Testis (tissue), 3 donors: ENCODE results near the gene COCH. TPM values are rescaled to one million over a fixed set of nuclear protein-coding genes. Genes with fewer than 3 reads are reported as not detected.

Experiments used
- DNase-seq: peaks from one replicate; pipeline ENCODE4 v3.0.0-alpha.2; 2019
- H3K27ac ChIP-seq, 2 donors: fragments of 200-600 bp; sonication (generic); one replicate each; pipeline ENCODE4 v1.5.1; 2019
- H3K27me3 ChIP-seq: fragments of 200-600 bp; sonication (generic); one replicate; pipeline ENCODE4 v1.5.1; 2019
- H3K36me3 ChIP-seq: fragments of 200-600 bp; sonication (generic); one replicate; pipeline ENCODE4 v1.5.1; 2017; ENCODE audit warnings: low read depth; ENCODE audit errors: missing control alignments
- H3K4me1 ChIP-seq: fragments of 200-600 bp; sonication (generic); one replicate; pipeline ENCODE4 v1.5.1; 2019
- H3K4me3 ChIP-seq, 2 donors: fragments of 200-600 bp; sonication (generic); one replicate each; pipeline ENCODE4 v1.5.1; 2017 to 2019
- H3K9me3 ChIP-seq: fragments of 200-600 bp; sonication (generic); one replicate; pipeline ENCODE4 v1.5.1; 2017
- CTCF ChIP-seq, 3 experiments: fragments of 450-650 bp in 2 of 3; fragments of 200-600 bp in 1 of 3; sonication (generic) in 1 of 3; IDR thresholded peaks; one replicate each; pipeline ENCODE4 v1.5.1; 2016 to 2019; ENCODE audit warnings: antibody characterized with exemption in 3 of 3, mild to moderate bottlenecking in 2 of 3, moderate library complexity in 1 of 3
- POLR2A ChIP-seq: fragments of 450-650 bp; IDR thresholded peaks from one replicate; pipeline ENCODE4 v1.6.1; 2017; ENCODE audit warnings: antibody characterized with exemption, mild to moderate bottlenecking, moderate library complexity
- WGBS, 2 donors: methylation state at CpG; one replicate each; pipeline ENCODE4 v1.1.5; 2018; 5-methylcytosine and 5-hydroxymethylcytosine counted together
- intact Hi-C: fragments of 100-400 bp; cut with DNase I; formaldehyde crosslinking; loops from one replicate; pipeline ENCODE4 v1.15.1; 2023; ENCODE audit warnings: low total_unique reads
- polyA plus RNA-seq: library from polyadenylated mRNA; stranded (reverse); fragments of 350-450 nt; fragmentation: Illumina TruSeq; extraction: RNeasy Lipid Tissue Mini Kit (QIAGEN cat#74804); gene quantifications from one replicate; pipeline ENCODE4 v1.2.3, GENCODE V29; 2014; ENCODE audit warnings: low read depth, low replicate concordance; ENCODE audit not compliant: insufficient read depth
- total RNA-seq, 2 donors: library from RNA; depleted of rRNA; stranded (reverse); fragments of >200 nt; gene quantifications; one replicate each; pipeline ENCODE4 v1.2.3, GENCODE V29; 2016

The COCH gene
- total and polyA plus RNA-seq, 3 donors from 2014 or later, result 2.2 to 5.0 (median 3.0) TPM

- no peak for DNase-seq
- H3K36me3 ChIP-seq, result no peaks in the 10 kb centered on the region
- H3K4me3 ChIP-seq, result no peak overlapping the region
- no peaks in the 10 kb centered on the region for H3K27me3 ChIP-seq
- intact Hi-C loops, result no loop called here
- H3K27ac ChIP-seq, result no peak overlapping the region
- TF ChIP-seq POLR2A (no peak), CTCF (IDR thresholded peaks at IDR 0.05) (no peak)
- WGBS, 2 donors, result 92 to 100% methylated on average over 1 of the region's 1 CpG
- H3K9me3 ChIP-seq, result no peaks in the 10 kb centered on the region
- H3K4me1 ChIP-seq, result no peaks in the 10 kb centered on the region
Observed at GRCh38 chr14:30849354-30849753, 25.0 kb upstream of the COCH start.

GRCh38 chr14:30849983-30850382 lies 24.4 kb upstream of the COCH start:
- Histone ChIP-seq H3K9me3 (no peaks in the 10 kb centered on the region), H3K27me3 (no peaks in the 10 kb centered on the region), H3K4me1 (no peaks in the 10 kb centered on the region), H3K4me3 (no peak overlapping the region), H3K36me3 (no peaks in the 10 kb centered on the region), H3K27ac (no peak overlapping the region)
- 84 to 85% methylated on average over 1 of the region's 1 CpG for WGBS, 2 donors
- DNase-seq, result no peak
- TF ChIP-seq POLR2A (no peak), CTCF (IDR thresholded peaks at IDR 0.05) (no peak)
- intact Hi-C loops, result no loop called here

GRCh38 chr14:30853946-30854345 lies 20.4 kb upstream of the COCH start:
- no peaks in the 10 kb centered on the region for H3K36me3 ChIP-seq
- H3K27ac ChIP-seq, result no peak overlapping the region
- intact Hi-C loops, result no loop called here
- H3K27me3 ChIP-seq, result no peaks in the 10 kb centered on the region
- H3K4me3 ChIP-seq, result no peak overlapping the region
- H3K4me1 ChIP-seq, result no peaks in the 10 kb centered on the region
- TF ChIP-seq POLR2A (no peak), CTCF (IDR thresholded peaks at IDR 0.05) (no peak)
- DNase-seq, result no peak
- H3K9me3 ChIP-seq, result no peaks in the 10 kb centered on the region

GRCh38 chr14:30854492-30854891 lies 19.9 kb upstream of the COCH start:
- no peaks in the 10 kb centered on the region for H3K27me3 ChIP-seq

More at GRCh38 chr14:30854492-30854891, 19.9 kb upstream of the COCH start:
- intact Hi-C loops, result no loop called here
- no peak overlapping the region for H3K27ac ChIP-seq
- no peak for DNase-seq
- H3K4me3 ChIP-seq, result no peak overlapping the region
- H3K9me3 ChIP-seq, result no peaks in the 10 kb centered on the region
- H3K36me3 ChIP-seq, result no peaks in the 10 kb centered on the region
- no peaks in the 10 kb centered on the region for H3K4me1 ChIP-seq
- TF ChIP-seq CTCF (IDR thresholded peaks at IDR 0.05), result no peak
- no peak for TF ChIP-seq POLR2A
